ENCODE data around the gene USP24. TPM values are rescaled to one million over a fixed set of nuclear protein-coding genes. Genes with fewer than 3 reads are reported as not detected.

Gene USP24
- total RNA-seq, 1 donor from 2014 or later = 50.5 TPM

DNA sequence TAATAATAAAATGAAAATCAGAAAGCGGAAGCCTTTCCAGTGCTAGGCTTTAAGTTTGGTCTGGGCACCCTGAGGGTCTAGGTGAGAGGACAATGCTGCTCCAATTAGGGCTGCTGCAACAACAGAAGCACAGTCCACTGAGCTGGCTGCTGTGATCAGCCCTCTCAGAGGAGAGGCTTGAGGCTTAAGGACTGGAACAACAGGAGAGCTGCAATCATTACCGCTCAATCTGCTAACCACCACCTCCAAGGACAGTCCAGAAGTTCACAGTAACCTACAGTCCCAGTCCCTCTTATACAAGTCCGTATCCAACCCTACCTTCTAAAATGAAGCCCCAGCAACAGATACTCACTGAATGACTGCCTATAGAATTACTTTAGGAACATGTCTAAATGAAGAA is 62.1 kb downstream of the USP24 start:
- Histone ChIP-seq H3K4me1 (peaks cover 5% of the 10 kb centered on the region), H2AFZ (replicated peaks) (no peak overlapping the region), H3K4me2 (no peak overlapping the region), H3K27ac (no peak overlapping the region), H3K27me3 (no peaks in the 10 kb centered on the region), H3F3A (ENCODE audit: low read depth) (peaks cover 17% of the 10 kb centered on the region), H3K4me3 (no peak overlapping the region), H3K79me2 (ENCODE audit: low read depth) (no peaks in the 10 kb centered on the region), H3K36me3 (peaks cover 14% of the 10 kb centered on the region), H3K9me3 (ENCODE audit: low read depth) (no peaks in the 10 kb centered on the region), H3K9ac (no peak overlapping the region), H4K20me1 (ENCODE audit: low read depth) (peaks cover 9% of the 10 kb centered on the region)
- Mint-ChIP-seq H3K4me1 (peaks cover 6% of the 10 kb centered on the region), H3K36me3 (peaks cover 23% of the 10 kb centered on the region), H3K9me3 (no peaks in the 10 kb centered on the region), H3K27ac (peak overlapping the region; percentile 75), H3K4me3 (no peak overlapping the region), H3K27me3 (ENCODE audit: insufficient read depth, low read depth) (no peaks in the 10 kb centered on the region)
- peak; percentile 44 for DNase-seq (ENCODE audit: low spot score)
- TF ChIP-seq, protein P1, sequence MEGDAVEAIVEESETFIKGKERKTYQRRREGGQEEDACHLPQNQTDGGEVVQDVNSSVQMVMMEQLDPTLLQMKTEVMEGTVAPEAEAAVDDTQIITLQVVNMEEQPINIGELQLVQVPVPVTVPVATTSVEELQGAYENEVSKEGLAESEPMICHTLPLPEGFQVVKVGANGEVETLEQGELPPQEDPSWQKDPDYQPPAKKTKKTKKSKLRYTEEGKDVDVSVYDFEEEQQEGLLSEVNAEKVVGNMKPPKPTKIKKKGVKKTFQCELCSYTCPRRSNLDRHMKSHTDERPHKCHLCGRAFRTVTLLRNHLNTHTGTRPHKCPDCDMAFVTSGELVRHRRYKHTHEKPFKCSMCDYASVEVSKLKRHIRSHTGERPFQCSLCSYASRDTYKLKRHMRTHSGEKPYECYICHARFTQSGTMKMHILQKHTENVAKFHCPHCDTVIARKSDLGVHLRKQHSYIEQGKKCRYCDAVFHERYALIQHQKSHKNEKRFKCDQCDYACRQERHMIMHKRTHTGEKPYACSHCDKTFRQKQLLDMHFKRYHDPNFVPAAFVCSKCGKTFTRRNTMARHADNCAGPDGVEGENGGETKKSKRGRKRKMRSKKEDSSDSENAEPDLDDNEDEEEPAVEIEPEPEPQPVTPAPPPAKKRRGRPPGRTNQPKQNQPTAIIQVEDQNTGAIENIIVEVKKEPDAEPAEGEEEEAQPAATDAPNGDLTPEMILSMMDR (IDR thresholded peaks at IDR 0.05) = no peak
- TF ChIP-seq EZH2 (IDR thresholded peaks at IDR 0.05) = no peak
- TF ChIP-seq EZH2phosphoT487 (IDR thresholded peaks at IDR 0.05) = no peak

- no peaks in the 10 kb centered on the region for H3K9me3 ChIP-seq (ENCODE audit: low read depth)
- no peaks in the 10 kb centered on the region for H3K79me2 ChIP-seq (ENCODE audit: low read depth)
- H3K36me3 ChIP-seq = peaks cover 17% of the 10 kb centered on the region
- H3F3A ChIP-seq (ENCODE audit: low read depth) = peaks cover 15% of the 10 kb centered on the region
- no peak overlapping the region for H2AFZ ChIP-seq (replicated peaks)
- no peak overlapping the region for H3K27ac ChIP-seq
- H3K27me3 Mint-ChIP-seq (ENCODE audit: insufficient read depth, low read depth) = no peaks in the 10 kb centered on the region
- no peaks in the 10 kb centered on the region for H3K9me3 Mint-ChIP-seq
- no peak for DNase-seq (ENCODE audit: low spot score)
- H3K4me1 Mint-ChIP-seq = peaks cover 6% of the 10 kb centered on the region
- H3K36me3 Mint-ChIP-seq = peaks cover 21% of the 10 kb centered on the region
- no peak overlapping the region for H3K4me3 ChIP-seq
- H3K4me2 ChIP-seq = no peak overlapping the region
- H3K4me1 ChIP-seq = peaks cover 5% of the 10 kb centered on the region
- no peak overlapping the region for H3K4me3 Mint-ChIP-seq
- H3K27ac Mint-ChIP-seq = no peak overlapping the region
- no peaks in the 10 kb centered on the region for H3K27me3 ChIP-seq
- no peak overlapping the region for H3K9ac ChIP-seq
- TF ChIP-seq, protein P1 (IDR thresholded peaks at IDR 0.05) = no peak
- no peak for TF ChIP-seq EZH2 (IDR thresholded peaks at IDR 0.05)
- TF ChIP-seq EZH2phosphoT487 (IDR thresholded peaks at IDR 0.05) = no peak
- H4K20me1 ChIP-seq (ENCODE audit: low read depth) = peaks cover 9% of the 10 kb centered on the region
These were observed 64.1 kb downstream of the USP24 start for GRCh38 chr1:55150880-55151588.

- no peak overlapping the region for H3K27ac Mint-ChIP-seq
- H3K4me3 Mint-ChIP-seq = no peak overlapping the region
- no peaks in the 10 kb centered on the region for H3K27me3 Mint-ChIP-seq (ENCODE audit: insufficient read depth, low read depth)
- peaks cover 25% of the 10 kb centered on the region for H3K36me3 ChIP-seq
- H3K4me1 Mint-ChIP-seq = peaks cover 6% of the 10 kb centered on the region
- no peaks in the 10 kb centered on the region for H3K9me3 ChIP-seq (ENCODE audit: low read depth)
- TF ChIP-seq EZH2phosphoT487 (IDR thresholded peaks at IDR 0.05) (no peak), EZH2 (IDR thresholded peaks at IDR 0.05) (no peak)
- TF ChIP-seq, protein P1 (IDR thresholded peaks at IDR 0.05) = no peak
- H3K4me3 ChIP-seq = no peak overlapping the region
- no peaks in the 10 kb centered on the region for H3K27me3 ChIP-seq
- DNase-seq (ENCODE audit: low spot score) = no peak
- H3K36me3 Mint-ChIP-seq = peaks cover 18% of the 10 kb centered on the region
- no peaks in the 10 kb centered on the region for H3K79me2 ChIP-seq (ENCODE audit: low read depth)
- no peak overlapping the region for H3K9ac ChIP-seq
- peaks cover 9% of the 10 kb centered on the region for H4K20me1 ChIP-seq (ENCODE audit: low read depth)
- no peaks in the 10 kb centered on the region for H3K9me3 Mint-ChIP-seq
- H3K27ac ChIP-seq = no peak overlapping the region
- H3F3A ChIP-seq (ENCODE audit: low read depth) = peaks cover 17% of the 10 kb centered on the region
- no peak overlapping the region for H2AFZ ChIP-seq (replicated peaks)
- H3K4me2 ChIP-seq = no peak overlapping the region
- H3K4me1 ChIP-seq = peaks cover 5% of the 10 kb centered on the region
These were observed 66.5 kb downstream of the USP24 start for GRCh38 chr1:55148676-55149075.
